ENCODE measurements around the gene ESR2. TPM values are rescaled to one million over a fixed set of nuclear protein-coding genes. Genes with fewer than 3 reads are reported as not detected.
"Not testable (repeated sequence)": the region's sequence is repeated elsewhere in the genome, so short reads cannot be mapped to it uniquely, and the experiment has no call there.

ESR2 gene
- total RNA-seq, 1 experiment from 2014 or later: 0.03 TPM

DNA sequence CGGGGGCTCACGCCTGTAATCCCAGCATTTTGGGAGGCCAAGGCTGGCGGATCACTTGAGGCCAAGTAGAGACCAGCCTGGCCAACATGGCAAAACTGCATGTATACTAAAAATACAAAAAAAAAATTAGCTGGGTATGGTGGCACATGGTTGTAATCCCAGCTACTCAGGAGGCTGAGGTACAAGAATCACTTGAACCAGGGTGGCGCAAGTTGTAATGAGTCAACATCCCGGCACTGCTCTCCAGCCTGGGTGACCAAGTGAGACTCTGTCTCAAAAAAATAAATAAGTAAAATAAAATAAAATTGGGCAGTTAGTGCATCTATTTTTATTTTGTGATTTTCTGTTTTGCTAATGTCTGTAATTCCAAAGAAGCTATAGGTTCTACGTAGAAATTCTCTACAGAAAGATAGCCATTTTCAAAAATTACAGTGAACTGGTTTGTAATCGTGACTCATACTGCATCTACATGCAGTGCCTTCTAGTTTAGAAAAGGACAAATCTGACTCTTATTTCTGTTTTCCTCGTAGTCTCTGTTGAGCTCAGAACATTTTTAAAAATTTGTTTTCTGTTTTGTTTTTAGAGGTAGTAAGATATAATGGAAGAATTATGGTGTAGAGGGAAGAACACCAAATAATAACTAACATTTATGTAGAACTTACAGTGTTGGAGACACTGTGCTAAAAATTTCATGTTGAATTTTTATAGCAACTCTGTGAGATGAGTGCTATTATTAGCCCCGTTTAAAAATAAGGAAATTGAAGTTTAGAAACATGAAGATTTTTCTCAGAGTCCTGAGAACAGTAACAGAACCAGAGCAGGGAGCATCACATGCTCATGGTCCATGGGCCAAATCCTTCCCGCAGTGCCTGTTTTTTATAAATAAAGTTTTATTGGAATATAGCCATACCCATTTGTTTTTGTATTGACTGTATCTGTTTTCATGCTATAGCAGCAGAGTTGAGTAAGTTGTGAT is 240.2 kb downstream of the ESR2 start:
- in situ Hi-C loops (cut with HindIII; ENCODE audit: low pct_unique_long_range_greater_than_20kb, low sequenced_read_pairs): no loop called here
- no peak for DNase-seq (ENCODE audit: low read depth, low spot score)

GRCh38 chr14:64049616-64050381 is 244.4 kb downstream of the ESR2 start:
- in situ Hi-C loops (cut with HindIII; ENCODE audit: low pct_unique_long_range_greater_than_20kb, low sequenced_read_pairs): no loop called here
- DNase-seq (ENCODE audit: low read depth, low spot score): peak; percentile 83

DNA sequence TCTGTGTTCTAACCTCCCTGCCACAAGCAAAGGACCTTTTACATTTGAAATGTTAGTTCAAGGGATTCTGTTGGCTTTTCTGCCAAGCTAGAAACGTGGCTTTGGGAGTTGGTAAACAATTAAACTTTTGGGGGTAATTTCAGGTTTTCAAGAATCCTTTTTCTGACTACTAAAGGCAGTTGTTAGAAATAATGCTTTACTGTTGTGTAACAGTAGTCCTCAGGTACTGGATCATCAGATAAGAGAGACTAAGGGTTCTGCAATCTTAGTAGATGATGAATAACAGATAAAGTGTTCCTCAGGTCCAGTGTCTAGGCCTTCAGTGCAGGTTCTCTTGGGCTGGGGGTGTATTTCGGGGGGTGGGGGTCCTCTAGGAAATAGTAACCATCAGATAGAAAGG is 249.1 kb downstream of the ESR2 start:
- in situ Hi-C loops (cut with HindIII; ENCODE audit: low pct_unique_long_range_greater_than_20kb, low sequenced_read_pairs): no loop called here

GRCh38 chr14:64043296-64043695 is 250.9 kb downstream of the ESR2 start:
- in situ Hi-C loops (cut with HindIII; ENCODE audit: low pct_unique_long_range_greater_than_20kb, low sequenced_read_pairs); DNase-seq (ENCODE audit: low read depth, low spot score): not testable (repeated sequence)

More for the DNA sequence above, 249.1 kb downstream of the ESR2 start:
- no peak for DNase-seq (ENCODE audit: low read depth, low spot score)

DNA sequence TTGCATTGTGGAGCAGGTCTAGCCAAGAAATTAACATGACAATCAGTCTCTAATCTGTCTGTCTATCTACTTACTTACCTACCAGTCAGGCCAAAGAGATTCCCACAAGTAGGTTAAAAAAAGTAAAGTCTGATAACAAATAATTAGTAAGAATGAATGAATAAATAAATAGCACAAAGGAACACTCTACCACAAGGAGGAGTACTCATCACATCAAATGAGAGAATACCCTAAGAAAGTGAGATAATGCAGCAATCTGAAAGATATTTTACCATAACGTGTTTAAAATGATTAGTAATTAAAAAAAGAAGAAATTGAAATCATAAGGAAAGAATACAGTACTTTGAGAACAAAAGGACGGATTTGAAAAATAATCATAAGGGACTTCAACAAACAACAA is 254.1 kb downstream of the ESR2 start:
- in situ Hi-C loops (cut with HindIII; ENCODE audit: low pct_unique_long_range_greater_than_20kb, low sequenced_read_pairs): no loop called here
- DNase-seq (ENCODE audit: low read depth, low spot score): peak; percentile 9

DNA sequence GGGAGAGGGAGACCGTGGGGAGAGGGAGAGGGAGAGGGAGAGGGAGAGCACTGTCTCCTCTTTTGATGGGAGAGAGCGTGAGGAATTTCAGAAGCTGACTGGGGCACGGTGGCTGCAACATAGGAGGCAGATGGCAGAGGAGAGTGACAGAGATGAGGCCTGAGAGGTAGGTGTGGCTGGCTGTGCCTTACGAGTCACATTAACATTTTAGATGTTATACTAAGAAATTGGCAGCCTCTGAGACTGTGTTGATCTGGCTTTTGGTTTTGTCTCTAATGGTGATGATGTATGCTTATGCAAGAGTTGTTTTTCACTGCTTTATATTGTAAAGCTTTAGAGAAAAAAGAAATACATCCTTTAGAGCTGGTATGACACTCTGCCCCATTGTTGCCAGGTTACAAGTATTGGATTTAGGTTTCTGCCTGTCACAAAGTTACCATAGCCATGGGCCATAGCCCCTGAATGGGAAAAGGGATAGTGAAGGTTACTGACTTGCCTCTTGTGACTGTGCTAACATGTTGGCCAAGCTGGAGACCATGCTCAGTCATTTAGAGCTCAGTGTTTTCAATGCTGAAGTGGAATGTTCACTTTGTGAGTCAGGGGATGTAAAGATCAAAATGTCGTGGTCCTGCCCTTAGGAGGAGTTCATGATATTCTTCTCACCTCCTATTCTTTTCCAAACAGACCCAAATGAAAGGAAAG is 255.2 kb downstream of the ESR2 start:
- no peak for DNase-seq (ENCODE audit: low read depth, low spot score)
- in situ Hi-C loops (cut with HindIII; ENCODE audit: low pct_unique_long_range_greater_than_20kb, low sequenced_read_pairs): no loop called here

DNA sequence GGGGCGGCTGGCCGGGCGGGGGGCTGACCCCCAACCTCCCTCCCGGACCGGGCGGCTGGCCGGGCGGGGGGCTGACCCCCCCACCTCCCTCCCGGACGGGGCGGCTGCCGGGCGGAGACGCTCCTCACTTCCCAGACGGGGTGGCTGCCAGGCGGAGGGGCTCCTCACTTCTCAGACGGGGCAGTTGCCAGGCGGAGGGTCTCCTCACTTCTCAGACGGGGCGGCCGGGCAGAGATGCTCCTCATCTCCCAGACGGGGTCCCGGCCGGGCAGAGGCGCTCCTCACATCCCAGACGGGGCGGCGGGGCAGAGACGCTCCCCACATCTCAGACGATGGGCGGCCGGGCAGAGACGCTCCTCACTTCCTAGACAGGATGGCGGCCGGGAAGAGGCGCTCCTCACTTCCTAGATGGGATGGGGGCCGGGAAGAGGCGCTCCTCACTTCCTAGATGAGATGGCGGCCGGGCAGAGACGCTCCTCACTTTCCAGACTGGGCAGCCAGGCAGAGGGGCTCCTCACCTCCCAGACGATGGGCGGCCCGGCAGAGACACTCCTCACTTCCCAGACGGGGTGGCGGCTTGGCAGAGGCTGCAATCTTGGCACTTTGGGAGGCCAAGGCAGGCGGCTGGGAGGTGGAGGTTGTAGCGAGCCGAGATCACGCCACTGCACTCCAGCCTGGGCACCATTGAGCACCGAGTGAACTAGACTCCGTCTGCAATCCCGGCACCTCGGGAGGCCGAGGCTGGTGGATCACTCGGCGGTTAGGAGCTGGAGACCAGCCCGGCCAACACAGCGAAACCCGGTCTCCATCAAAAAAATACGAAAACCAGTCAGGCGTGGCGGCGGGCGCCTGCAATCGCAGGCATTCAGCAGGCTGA is 256.1 kb downstream of the ESR2 start:
- DNase-seq (ENCODE audit: low read depth, low spot score); in situ Hi-C loops (cut with HindIII; ENCODE audit: low pct_unique_long_range_greater_than_20kb, low sequenced_read_pairs): not testable (repeated sequence)

DNA sequence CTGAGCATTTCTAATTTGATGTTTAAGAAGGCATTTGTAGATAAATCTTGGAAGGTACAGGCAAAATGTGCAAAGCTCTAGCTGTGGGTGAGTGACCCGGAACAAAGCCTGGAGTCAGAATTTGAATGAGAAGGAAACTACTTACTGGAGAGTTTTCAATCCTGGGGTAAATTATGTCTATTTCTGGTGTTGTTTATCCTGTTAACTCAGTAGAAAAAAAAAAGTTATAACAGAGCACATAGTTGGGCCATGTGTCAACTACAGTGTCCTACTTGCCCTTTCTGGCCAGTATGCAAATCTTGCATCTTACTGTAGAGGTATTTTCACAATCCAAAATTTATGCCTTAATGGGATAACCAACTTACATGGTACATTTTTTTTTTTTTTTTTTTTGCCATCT is 259.0 kb downstream of the ESR2 start:
- no peak for DNase-seq (ENCODE audit: low read depth, low spot score)
- in situ Hi-C loops (cut with HindIII; ENCODE audit: low pct_unique_long_range_greater_than_20kb, low sequenced_read_pairs): no loop called here

Small RNA genes lying within 50 kb of the gene (small RNA-seq; reads per million reads assigned to genes)
- 0 reads per million in 2 experiments for gene MIR548H1

Other genes with a start within 250 kb of the ESR2 start
- 32.6 and 37.9 TPM in 2 replicates for gene MTHFD1, start 94.0 kb upstream of the ESR2 start, total RNA-seq (2014; rRNA removed; shearing (Covaris generic))
- 0.13 and 0.16 TPM in 2 replicates for gene AKAP5, start 171.1 kb upstream of the ESR2 start, total RNA-seq (2014; rRNA removed; shearing (Covaris generic))
- 7.7 and 10.0 TPM in 2 replicates for gene ZBTB25, start 209.5 kb upstream of the ESR2 start, total RNA-seq (2014; rRNA removed; shearing (Covaris generic))
- 28.1 and 34.7 TPM in 2 replicates for gene ZBTB1, start 210.4 kb upstream of the ESR2 start, total RNA-seq (2014; rRNA removed; shearing (Covaris generic))
- 20.8 and 21.1 TPM in 2 replicates for gene HSPA2, start 246.4 kb upstream of the ESR2 start, total RNA-seq (2014; rRNA removed; shearing (Covaris generic))

Data from SK-MEL-5 (cell line).